Measurements from ENCODE around the gene ANP32B. TPM values are rescaled to one million over a fixed set of nuclear protein-coding genes. Genes with fewer than 3 reads are reported as not detected.
A peak's percentile ranks its signal among the peaks of the same experiment; 100 is the strongest.

The ANP32B gene
- total RNA-seq, 1 donor from 2014 or later: 98.5 TPM

DNA sequence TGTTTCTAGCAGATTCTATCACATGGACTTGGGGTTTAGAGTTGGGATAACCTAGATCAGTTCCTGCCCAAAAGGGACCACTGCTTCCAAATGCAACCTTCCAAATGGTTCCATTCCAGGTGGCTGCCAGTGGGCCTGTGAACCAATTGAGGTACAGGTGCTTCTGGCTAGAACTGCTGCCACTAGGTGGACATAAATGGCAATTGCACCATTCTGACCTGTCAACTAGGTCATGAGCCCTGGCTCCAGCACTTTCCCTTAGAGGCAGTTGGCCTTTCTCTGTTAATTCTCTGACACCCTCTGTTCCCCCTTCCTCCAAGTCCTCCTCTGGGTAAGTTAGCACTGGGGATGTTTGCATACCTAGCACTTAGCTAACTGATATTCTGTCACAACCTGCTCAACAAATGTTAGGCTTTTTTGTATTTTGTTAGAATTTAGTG, 28.6 kb upstream of the ANP32B start:
- FAIRE-seq (no peak), DNase-seq (ENCODE audit: low read depth) (peak; percentile 3)

DNA sequence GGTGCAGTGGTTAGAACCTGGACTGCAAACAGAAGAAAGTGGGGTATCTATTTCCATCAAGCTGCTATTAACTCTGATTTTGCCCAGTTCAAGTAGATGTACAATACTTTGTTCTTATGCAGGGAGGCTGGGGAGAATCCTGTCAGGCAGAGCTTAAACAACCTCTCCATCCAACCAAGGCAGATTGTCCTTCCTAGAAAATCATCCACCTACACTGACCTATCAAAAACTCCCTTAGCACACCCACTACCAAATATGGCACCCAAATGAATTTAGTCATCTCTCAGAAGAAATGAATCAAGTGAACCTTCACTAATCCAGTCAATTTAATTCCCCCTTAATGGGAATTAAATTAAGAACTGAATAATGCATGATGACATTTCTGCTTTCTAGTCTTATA, 26.8 kb upstream of the ANP32B start:
- DNase-seq (ENCODE audit: low read depth) (no peak), FAIRE-seq (no peak)
- Histone ChIP-seq H3K27me3 (ENCODE audit: insufficient read depth, low read length) (peaks cover 12% of the 10 kb centered on the region), H3K4me1 (ENCODE audit: insufficient read depth, low read length) (no peaks in the 10 kb centered on the region), H3K9me3 (ENCODE audit: insufficient read depth, low read depth, low read length) (no peaks in the 10 kb centered on the region), H3K79me2 (ENCODE audit: insufficient read depth, low read length) (no peaks in the 10 kb centered on the region), H3K9ac (ENCODE audit: low read length) (no peak overlapping the region), H2AFZ (ENCODE audit: low read depth, low read length) (no peak overlapping the region), H3K27ac (ENCODE audit: low read depth, low read length) (no peak overlapping the region), H3K4me2 (ENCODE audit: low read length) (no peak overlapping the region), H4K20me1 (ENCODE audit: insufficient read depth, low read length) (no peaks in the 10 kb centered on the region), H3K4me3 (ENCODE audit: insufficient read depth, low read depth, low read length) (no peak overlapping the region), H3K36me3 (ENCODE audit: insufficient read depth, low read length) (no peaks in the 10 kb centered on the region)
- Mint-ChIP-seq H3K27ac (ENCODE audit: unreplicated experiment) (no peak overlapping the region), H3K4me1 (ENCODE audit: low read depth, unreplicated experiment) (peaks cover 5% of the 10 kb centered on the region), H3K27me3 (ENCODE audit: low read depth, unreplicated experiment) (peaks cover 5% of the 10 kb centered on the region), H3K9me3 (ENCODE audit: unreplicated experiment) (peaks cover 1% of the 10 kb centered on the region), H3K4me3 (ENCODE audit: unreplicated experiment) (no peak overlapping the region), H3K36me3 (ENCODE audit: low read depth, unreplicated experiment) (no peaks in the 10 kb centered on the region)
- TF ChIP-seq, protein P1, sequence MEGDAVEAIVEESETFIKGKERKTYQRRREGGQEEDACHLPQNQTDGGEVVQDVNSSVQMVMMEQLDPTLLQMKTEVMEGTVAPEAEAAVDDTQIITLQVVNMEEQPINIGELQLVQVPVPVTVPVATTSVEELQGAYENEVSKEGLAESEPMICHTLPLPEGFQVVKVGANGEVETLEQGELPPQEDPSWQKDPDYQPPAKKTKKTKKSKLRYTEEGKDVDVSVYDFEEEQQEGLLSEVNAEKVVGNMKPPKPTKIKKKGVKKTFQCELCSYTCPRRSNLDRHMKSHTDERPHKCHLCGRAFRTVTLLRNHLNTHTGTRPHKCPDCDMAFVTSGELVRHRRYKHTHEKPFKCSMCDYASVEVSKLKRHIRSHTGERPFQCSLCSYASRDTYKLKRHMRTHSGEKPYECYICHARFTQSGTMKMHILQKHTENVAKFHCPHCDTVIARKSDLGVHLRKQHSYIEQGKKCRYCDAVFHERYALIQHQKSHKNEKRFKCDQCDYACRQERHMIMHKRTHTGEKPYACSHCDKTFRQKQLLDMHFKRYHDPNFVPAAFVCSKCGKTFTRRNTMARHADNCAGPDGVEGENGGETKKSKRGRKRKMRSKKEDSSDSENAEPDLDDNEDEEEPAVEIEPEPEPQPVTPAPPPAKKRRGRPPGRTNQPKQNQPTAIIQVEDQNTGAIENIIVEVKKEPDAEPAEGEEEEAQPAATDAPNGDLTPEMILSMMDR (IDR thresholded peaks at IDR 0.05; ENCODE audit: insufficient read depth, low read depth, low read length): no peak
- no peak for TF ChIP-seq EZH2 (IDR thresholded peaks at IDR 0.05; ENCODE audit: insufficient read depth, low read length)

More for the DNA sequence above, 28.6 kb upstream of the ANP32B start:
- Histone ChIP-seq H3K79me2 (ENCODE audit: insufficient read depth, low read length) (no peaks in the 10 kb centered on the region), H3K4me1 (ENCODE audit: insufficient read depth, low read length) (no peaks in the 10 kb centered on the region), H3K36me3 (ENCODE audit: insufficient read depth, low read length) (no peaks in the 10 kb centered on the region), H2AFZ (ENCODE audit: low read depth, low read length) (no peak overlapping the region), H3K9me3 (ENCODE audit: insufficient read depth, low read depth, low read length) (no peaks in the 10 kb centered on the region), H3K27ac (ENCODE audit: low read depth, low read length) (no peak overlapping the region), H3K4me3 (ENCODE audit: insufficient read depth, low read depth, low read length) (no peak overlapping the region), H3K4me2 (ENCODE audit: low read length) (no peak overlapping the region), H3K9ac (ENCODE audit: low read length) (no peak overlapping the region), H3K27me3 (ENCODE audit: insufficient read depth, low read length) (peaks cover 12% of the 10 kb centered on the region), H4K20me1 (ENCODE audit: insufficient read depth, low read length) (no peaks in the 10 kb centered on the region)
- peaks cover 9% of the 10 kb centered on the region for H3K9me3 Mint-ChIP-seq (ENCODE audit: unreplicated experiment)
- TF ChIP-seq EZH2 (IDR thresholded peaks at IDR 0.05; ENCODE audit: insufficient read depth, low read length): no peak
- TF ChIP-seq, protein P1 (IDR thresholded peaks at IDR 0.05; ENCODE audit: insufficient read depth, low read depth, low read length): peak; percentile 43
- H3K4me1 Mint-ChIP-seq (ENCODE audit: low read depth, unreplicated experiment): peaks cover 5% of the 10 kb centered on the region
- no peak overlapping the region for H3K4me3 Mint-ChIP-seq (ENCODE audit: unreplicated experiment)
- no peaks in the 10 kb centered on the region for H3K36me3 Mint-ChIP-seq (ENCODE audit: low read depth, unreplicated experiment)
- H3K27ac Mint-ChIP-seq (ENCODE audit: unreplicated experiment): no peak overlapping the region
- H3K27me3 Mint-ChIP-seq (ENCODE audit: low read depth, unreplicated experiment): peaks cover 14% of the 10 kb centered on the region

DNA sequence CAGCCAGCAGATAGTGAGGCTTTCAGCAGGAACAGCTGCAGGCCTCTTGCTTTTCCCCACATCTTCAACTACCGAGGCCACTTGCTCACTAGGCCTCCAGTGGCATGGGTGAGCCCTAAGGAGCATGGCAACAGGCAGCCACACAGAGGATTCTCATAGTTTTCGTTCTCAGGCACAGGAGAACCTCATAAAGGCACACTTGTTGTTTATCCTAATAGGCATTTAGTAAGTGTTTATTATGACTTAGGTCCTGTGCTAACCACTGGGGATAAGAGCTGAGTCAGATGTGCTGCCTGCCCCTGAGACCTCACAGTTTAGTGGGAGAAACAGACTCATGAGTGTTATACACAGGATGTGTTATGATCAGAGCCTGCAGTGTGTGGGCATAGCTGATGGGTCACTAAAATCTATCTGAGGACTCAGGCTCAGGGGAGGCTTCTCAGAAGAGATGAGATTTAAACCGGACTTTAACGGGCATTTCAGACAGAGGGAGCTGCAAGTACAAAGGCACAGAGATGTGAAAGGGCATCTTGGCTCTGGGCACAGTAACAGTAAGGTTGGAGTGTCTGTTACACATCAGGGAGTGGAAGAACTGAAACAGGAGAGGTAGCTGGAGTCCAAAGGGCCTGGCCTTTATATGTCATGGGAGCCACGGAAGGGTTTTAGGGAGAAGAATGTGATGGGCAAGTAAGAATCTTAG, 24.2 kb upstream of the ANP32B start:
- H3K79me2 ChIP-seq (ENCODE audit: insufficient read depth, low read length): no peaks in the 10 kb centered on the region
- H3K27ac ChIP-seq (ENCODE audit: low read depth, low read length): no peak overlapping the region
- H3K27me3 ChIP-seq (ENCODE audit: insufficient read depth, low read length): peaks cover 13% of the 10 kb centered on the region
- no peaks in the 10 kb centered on the region for H3K36me3 Mint-ChIP-seq (ENCODE audit: low read depth, unreplicated experiment)
- FAIRE-seq: no peak
- no peak overlapping the region for H3K4me3 ChIP-seq (ENCODE audit: insufficient read depth, low read depth, low read length)
- H3K9ac ChIP-seq (ENCODE audit: low read length): no peak overlapping the region
- no peaks in the 10 kb centered on the region for H3K4me1 ChIP-seq (ENCODE audit: insufficient read depth, low read length)
- H3K9me3 Mint-ChIP-seq (ENCODE audit: unreplicated experiment): no peaks in the 10 kb centered on the region
- no peak overlapping the region for H3K4me2 ChIP-seq (ENCODE audit: low read length)
- H3K36me3 ChIP-seq (ENCODE audit: insufficient read depth, low read length): no peaks in the 10 kb centered on the region
- TF ChIP-seq EZH2 (IDR thresholded peaks at IDR 0.05; ENCODE audit: insufficient read depth, low read length): no peak
- TF ChIP-seq, protein P1 (IDR thresholded peaks at IDR 0.05; ENCODE audit: insufficient read depth, low read depth, low read length): no peak
- no peaks in the 10 kb centered on the region for H4K20me1 ChIP-seq (ENCODE audit: insufficient read depth, low read length)
- peaks cover 5% of the 10 kb centered on the region for H3K4me1 Mint-ChIP-seq (ENCODE audit: low read depth, unreplicated experiment)
- H3K9me3 ChIP-seq (ENCODE audit: insufficient read depth, low read depth, low read length): no peaks in the 10 kb centered on the region
- H2AFZ ChIP-seq (ENCODE audit: low read depth, low read length): no peak overlapping the region
- DNase-seq (ENCODE audit: low read depth): peak; percentile 41
- H3K4me3 Mint-ChIP-seq (ENCODE audit: unreplicated experiment): no peak overlapping the region
- H3K27me3 Mint-ChIP-seq (ENCODE audit: low read depth, unreplicated experiment): peaks cover 4% of the 10 kb centered on the region
- H3K27ac Mint-ChIP-seq (ENCODE audit: unreplicated experiment): no peak overlapping the region

Measured in astrocyte (in vitro differentiated cells and primary cell).